Smooth muscle cell (in vitro differentiated cells): ENCODE data around the gene COG1. TPM values are rescaled to one million over a fixed set of nuclear protein-coding genes. Genes with fewer than 3 reads are reported as not detected.

Experiments used
- DNase-seq: peaks from one replicate; lab custom pipeline; 2025; ENCODE audit not compliant: unreplicated experiment; lab: John Stamatoyannopoulos, UW
- H2AFZ ChIP-seq: fragments of 200-600 bp; sonication (generic); 2 replicates; pipeline ENCODE4 v1.6.0; 2016; ENCODE audit warnings: antibody characterized with exemption, low read depth, mild to moderate bottlenecking
- H3F3A ChIP-seq: fragments of 200-600 bp; sonication (generic); 2 replicates; pipeline ENCODE4 v1.6.0; 2017; ENCODE audit warnings: antibody characterized with exemption, low read depth
- H3K27ac ChIP-seq: fragments of 200-600 bp; sonication (generic); 2 replicates; pipeline ENCODE4 v1.5.1; 2016; ENCODE audit warnings: low read depth, mild to moderate bottlenecking
- H3K27me3 ChIP-seq: fragments of 200-600 bp; sonication (generic); 2 replicates; pipeline ENCODE4 v1.6.1; 2016; ENCODE audit warnings: low read depth, mild to moderate bottlenecking
- H3K36me3 ChIP-seq: fragments of 200-600 bp; sonication (generic); 2 replicates; pipeline ENCODE4 v1.5.1; 2016; ENCODE audit warnings: low read depth
- H3K4me1 ChIP-seq: fragments of 200-600 bp; sonication (generic); 2 replicates; pipeline ENCODE4 v1.5.1; 2016; ENCODE audit warnings: low read depth
- H3K4me2 ChIP-seq: fragments of 200-600 bp; sonication (generic); 2 replicates; pipeline ENCODE4 v1.6.0; 2016; ENCODE audit warnings: mild to moderate bottlenecking
- H3K4me3 ChIP-seq: fragments of 200-600 bp; sonication (generic); 2 replicates; pipeline ENCODE4 v1.5.1; 2016; ENCODE audit warnings: mild to moderate bottlenecking
- H3K79me2 ChIP-seq: fragments of 200-600 bp; sonication (generic); 2 replicates; pipeline ENCODE4 v1.6.0; 2016; ENCODE audit warnings: low read depth, mild to moderate bottlenecking
- H3K9ac ChIP-seq: fragments of 200-600 bp; sonication (generic); 2 replicates; pipeline ENCODE4 v1.6.0; 2016; ENCODE audit warnings: low read depth
- H3K9me3 ChIP-seq: fragments of 200-600 bp; sonication (generic); replicated peaks from 2 replicates; pipeline ENCODE4 v1.5.1; 2016; ENCODE audit warnings: low read depth
- H4K20me1 ChIP-seq: fragments of 200-600 bp; sonication (generic); 2 replicates; pipeline ENCODE4 v1.6.0; 2016; ENCODE audit warnings: low read depth
- CTCF ChIP-seq: fragments of 200-600 bp; sonication (generic); IDR thresholded peaks from 2 replicates; pipeline ENCODE4 v1.5.1; 2017; ENCODE audit warnings: borderline replicate concordance, mild to moderate bottlenecking, antibody characterized with exemption; ENCODE audit not compliant: insufficient read depth, poor library complexity, severe bottlenecking
- WGBS: methylation state at CpG from one replicate; pipeline ENCODE4 v1.1.7; 2016; ENCODE audit warnings: low lambda C conversion rate; 5-methylcytosine and 5-hydroxymethylcytosine counted together
- polyA plus RNA-seq: library from polyadenylated mRNA; unstranded; fragments of >200 nt; fragmentation: Nextera tagmentation; extraction: Ambion mirVana; gene quantifications from 2 replicates; pipeline ENCODE4 v1.2.1, GENCODE V29; 2016
- total RNA-seq: library from RNA; depleted of rRNA; stranded (reverse); fragments of >200 nt; gene quantifications from 2 replicates; pipeline ENCODE4 v1.2.3, GENCODE V29; 2014

COG1 gene
- total and polyA plus RNA-seq, 2 experiments from 2014 or later = 29.4 to 37.8 TPM

GRCh38 chr17:73192206-73192893 lies 505 bp upstream of the COG1 start:
- WGBS = under 1% methylated on average over 40 of the region's 74 CpGs
- H3K27me3 ChIP-seq = no peaks in the 10 kb centered on the region
- peak overlapping the region; percentile 83 for H3K9ac ChIP-seq
- H3K4me3 ChIP-seq = peak overlapping the region; percentile 92
- TF ChIP-seq CTCF = no peak
- peaks cover 5% of the 10 kb centered on the region for H3K36me3 ChIP-seq
- H3K79me2 ChIP-seq = peaks cover 17% of the 10 kb centered on the region
- no peaks in the 10 kb centered on the region for H3K9me3 ChIP-seq
- DNase-seq = peak; percentile 59
- peaks cover 9% of the 10 kb centered on the region for H3K4me1 ChIP-seq
- H3F3A ChIP-seq = no peaks in the 10 kb centered on the region
- peak overlapping the region; percentile 97 for H3K4me2 ChIP-seq
- peak overlapping the region; percentile 77 for H3K27ac ChIP-seq
- peaks cover 5% of the 10 kb centered on the region for H4K20me1 ChIP-seq
- H2AFZ ChIP-seq = peak overlapping the region; percentile 86

- DNase-seq = no peak
These were observed 1.8 kb downstream of the COG1 start for GRCh38 chr17:73194514-73195222.

GRCh38 chr17:73196500-73196899 lies 3.6 kb downstream of the COG1 start:
- Histone ChIP-seq H3K27ac (no peak overlapping the region), H3K79me2 (peaks cover 17% of the 10 kb centered on the region), H3K27me3 (no peaks in the 10 kb centered on the region)

More at GRCh38 chr17:73194514-73195222, 1.8 kb downstream of the COG1 start:
- TF ChIP-seq CTCF = no peak
- Histone ChIP-seq H3K4me1 (peaks cover 9% of the 10 kb centered on the region), H3K79me2 (peaks cover 17% of the 10 kb centered on the region), H2AFZ (no peak overlapping the region), H3K4me2 (no peak overlapping the region), H4K20me1 (peaks cover 18% of the 10 kb centered on the region), H3F3A (no peaks in the 10 kb centered on the region), H3K36me3 (peaks cover 6% of the 10 kb centered on the region), H3K9ac (no peak overlapping the region), H3K27me3 (no peaks in the 10 kb centered on the region), H3K27ac (no peak overlapping the region), H3K4me3 (no peak overlapping the region), H3K9me3 (no peaks in the 10 kb centered on the region)
- WGBS = 91% methylated on average over 22 of the region's 22 CpGs

More at GRCh38 chr17:73196500-73196899, 3.6 kb downstream of the COG1 start:
- Histone ChIP-seq H4K20me1 (peaks cover 20% of the 10 kb centered on the region), H3K4me3 (no peak overlapping the region), H3K36me3 (peaks cover 19% of the 10 kb centered on the region), H2AFZ (no peak overlapping the region), H3F3A (no peaks in the 10 kb centered on the region), H3K4me1 (peaks cover 9% of the 10 kb centered on the region), H3K4me2 (no peak overlapping the region), H3K9ac (no peak overlapping the region), H3K9me3 (no peaks in the 10 kb centered on the region)
- peak; percentile 32 for TF ChIP-seq CTCF
- DNase-seq = no peak
- 60% methylated on average over 13 of the region's 13 CpGs for WGBS
